ENCODE measurements around the gene SPPL3.

Gene SPPL3

DNA sequence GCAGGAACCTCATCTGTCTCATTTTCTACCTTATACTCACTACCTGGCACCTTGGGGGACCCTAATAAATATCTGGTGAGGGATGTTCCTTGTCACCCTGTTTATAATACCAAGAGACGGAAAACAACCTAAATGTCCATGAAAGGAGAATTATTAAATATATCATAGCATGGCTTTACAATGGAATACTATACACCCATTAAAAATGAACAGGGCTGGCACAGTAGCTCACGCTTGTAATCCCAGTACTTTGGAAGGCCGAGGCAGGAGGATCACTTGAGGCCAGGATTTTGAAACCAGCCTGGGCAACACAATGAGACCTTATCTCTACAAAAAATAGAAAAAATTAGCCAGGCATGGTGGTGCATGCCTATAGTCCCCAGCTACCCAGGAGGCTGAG lies 34.3 kb upstream of the SPPL3 start:
- Histone ChIP-seq H3K36me3 (ENCODE audit: control insufficient read depth in 1 of 2, insufficient read depth in 2 of 2, low read length in 2 of 2) (no peaks in the 10 kb centered on the region), H3K4me1 (ENCODE audit: control insufficient read depth in 1 of 2, insufficient read depth in 2 of 2, low read length in 2 of 2) (no peaks in the 10 kb centered on the region), H3K4me3 (ENCODE audit: low read depth in 1 of 2, low read length in 2 of 2) (no peak overlapping the region), H3K9me3 (ENCODE audit: control insufficient read depth in 1 of 2, low read length in 2 of 2) (no peaks in the 10 kb centered on the region), H3K27ac (ENCODE audit: low read length) (no peak overlapping the region), H3K27me3 (ENCODE audit: low read depth, low read length) (no peaks in the 10 kb centered on the region)

DNA sequence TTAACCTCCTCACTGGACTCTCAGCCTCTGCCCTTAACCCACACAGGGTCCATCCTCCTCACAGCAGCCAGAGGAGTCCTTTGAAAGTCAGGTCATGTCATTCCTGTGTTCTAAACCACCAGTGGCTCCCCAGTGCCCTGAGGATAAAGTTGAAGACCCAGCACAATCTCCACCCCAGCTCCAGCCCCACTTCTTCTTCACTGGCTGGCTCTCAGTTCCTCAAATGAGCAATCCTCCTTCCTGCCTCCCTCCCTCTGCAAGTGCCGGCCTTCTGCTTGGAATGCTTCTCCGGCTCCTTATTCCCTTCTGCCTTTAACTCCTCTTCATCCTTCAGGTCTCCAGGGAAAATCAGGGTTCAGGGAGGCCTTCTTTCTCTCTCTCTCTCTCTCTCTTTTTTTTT lies 32.0 kb upstream of the SPPL3 start:
- Histone ChIP-seq H3K9me3 (ENCODE audit: control insufficient read depth in 1 of 2, low read length in 2 of 2) (no peaks in the 10 kb centered on the region), H3K36me3 (ENCODE audit: control insufficient read depth in 1 of 2, insufficient read depth in 2 of 2, low read length in 2 of 2) (no peaks in the 10 kb centered on the region), H3K27ac (ENCODE audit: low read length) (no peak overlapping the region), H3K4me3 (ENCODE audit: low read depth in 1 of 2, low read length in 2 of 2) (no peak overlapping the region), H3K27me3 (ENCODE audit: low read depth, low read length) (no peaks in the 10 kb centered on the region), H3K4me1 (ENCODE audit: control insufficient read depth in 1 of 2, insufficient read depth in 2 of 2, low read length in 2 of 2) (no peaks in the 10 kb centered on the region)

DNA sequence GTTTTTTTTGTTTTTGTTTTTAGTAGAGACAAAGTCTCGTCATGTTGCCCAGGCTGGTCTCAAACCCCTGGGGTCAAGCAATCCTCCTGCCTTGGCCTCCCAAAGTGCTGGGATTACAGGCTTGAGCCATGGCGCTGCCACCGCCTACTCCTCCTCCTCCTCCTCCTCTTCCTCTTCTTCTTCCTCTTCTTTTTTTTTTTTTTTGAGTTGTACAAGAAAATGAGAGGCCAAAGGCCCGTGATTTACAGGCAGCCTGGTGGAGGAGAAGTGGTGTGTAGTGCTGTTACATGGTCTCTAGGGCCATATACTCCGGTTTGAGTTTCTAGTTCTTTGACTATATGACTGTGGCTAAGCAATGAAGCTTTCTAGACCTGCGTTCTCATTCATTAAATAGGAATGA lies 29.6 kb upstream of the SPPL3 start:
- Histone ChIP-seq H3K4me1 (ENCODE audit: control insufficient read depth in 1 of 2, insufficient read depth in 2 of 2, low read length in 2 of 2) (no peaks in the 10 kb centered on the region), H3K27ac (ENCODE audit: low read length) (no peak overlapping the region), H3K36me3 (ENCODE audit: control insufficient read depth in 1 of 2, insufficient read depth in 2 of 2, low read length in 2 of 2) (no peaks in the 10 kb centered on the region), H3K27me3 (ENCODE audit: low read depth, low read length) (no peaks in the 10 kb centered on the region), H3K9me3 (ENCODE audit: control insufficient read depth in 1 of 2, low read length in 2 of 2) (no peaks in the 10 kb centered on the region), H3K4me3 (ENCODE audit: low read depth in 1 of 2, low read length in 2 of 2) (no peak overlapping the region)

DNA sequence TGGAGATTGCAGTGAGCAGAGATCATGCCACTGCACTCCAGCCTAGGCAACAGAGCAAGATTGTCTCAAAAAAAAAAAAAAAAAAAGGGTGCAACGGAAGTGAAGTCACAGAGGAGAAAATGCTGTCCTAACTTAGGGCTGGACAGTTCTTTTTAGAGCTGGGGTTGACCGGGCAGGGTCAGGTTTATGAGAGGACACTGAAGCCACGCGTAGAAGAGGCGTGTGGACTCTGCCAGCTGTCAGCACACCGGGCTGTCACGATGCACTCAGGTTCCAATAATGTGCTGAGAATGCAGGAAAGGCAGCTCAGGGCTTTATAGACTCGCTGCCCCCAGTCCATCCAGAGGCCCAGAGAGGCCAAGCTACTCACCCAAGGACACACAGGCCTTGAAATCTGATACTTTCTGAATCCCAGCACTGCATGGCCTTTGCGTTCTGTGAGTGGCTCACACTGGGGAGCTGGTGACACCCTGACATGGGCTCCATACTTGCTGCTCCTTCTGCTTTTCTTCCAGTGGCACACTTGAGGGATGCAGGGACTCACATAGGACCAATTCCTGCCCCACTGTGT lies 28.9 kb upstream of the SPPL3 start:
- H3K36me3 ChIP-seq (ENCODE audit: control insufficient read depth in 1 of 2, insufficient read depth in 2 of 2, low read length in 2 of 2): no peaks in the 10 kb centered on the region
- H3K27ac ChIP-seq (ENCODE audit: low read length): no peak overlapping the region

GRCh38 chr12:120932058-120932457 lies 27.9 kb upstream of the SPPL3 start:
- no peaks in the 10 kb centered on the region for H3K4me1 ChIP-seq (ENCODE audit: control insufficient read depth in 1 of 2, insufficient read depth in 2 of 2, low read length in 2 of 2)
- H3K27ac ChIP-seq (ENCODE audit: low read length): no peak overlapping the region
- H3K9me3 ChIP-seq (ENCODE audit: control insufficient read depth in 1 of 2, low read length in 2 of 2): no peaks in the 10 kb centered on the region
- H3K36me3 ChIP-seq (ENCODE audit: control insufficient read depth in 1 of 2, insufficient read depth in 2 of 2, low read length in 2 of 2): no peaks in the 10 kb centered on the region
- H3K4me3 ChIP-seq (ENCODE audit: low read depth in 1 of 2, low read length in 2 of 2): no peak overlapping the region
- no peaks in the 10 kb centered on the region for H3K27me3 ChIP-seq (ENCODE audit: low read depth, low read length)

More for the DNA sequence above, 28.9 kb upstream of the SPPL3 start:
- no peaks in the 10 kb centered on the region for H3K4me1 ChIP-seq (ENCODE audit: control insufficient read depth in 1 of 2, insufficient read depth in 2 of 2, low read length in 2 of 2)
- H3K9me3 ChIP-seq (ENCODE audit: control insufficient read depth in 1 of 2, low read length in 2 of 2): no peaks in the 10 kb centered on the region
- no peak overlapping the region for H3K4me3 ChIP-seq (ENCODE audit: low read depth in 1 of 2, low read length in 2 of 2)
- no peaks in the 10 kb centered on the region for H3K27me3 ChIP-seq (ENCODE audit: low read depth, low read length)

DNA sequence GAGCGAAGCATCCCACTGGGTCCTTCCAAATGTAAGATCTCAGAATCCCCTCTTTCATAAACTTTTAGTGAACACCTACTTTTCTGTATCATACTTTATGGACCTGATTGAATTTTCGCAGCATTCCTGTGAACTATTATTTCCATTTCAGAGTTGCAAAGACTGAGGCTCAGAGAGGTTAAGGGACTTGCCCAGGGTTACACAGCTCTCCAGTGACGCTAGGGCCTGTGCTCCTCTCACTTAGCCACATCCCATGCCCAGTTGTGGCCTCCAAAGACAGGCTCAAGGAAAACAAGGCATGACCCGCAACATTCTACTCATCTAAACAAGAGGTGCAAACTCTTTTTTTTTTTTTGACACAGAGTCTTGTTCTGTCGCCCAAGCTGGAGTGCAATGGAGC lies 25.9 kb upstream of the SPPL3 start:
- Histone ChIP-seq H3K36me3 (ENCODE audit: control insufficient read depth in 1 of 2, insufficient read depth in 2 of 2, low read length in 2 of 2) (no peaks in the 10 kb centered on the region), H3K27ac (ENCODE audit: low read length) (no peak overlapping the region), H3K9me3 (ENCODE audit: control insufficient read depth in 1 of 2, low read length in 2 of 2) (no peaks in the 10 kb centered on the region), H3K4me3 (ENCODE audit: low read depth in 1 of 2, low read length in 2 of 2) (no peak overlapping the region), H3K4me1 (ENCODE audit: control insufficient read depth in 1 of 2, insufficient read depth in 2 of 2, low read length in 2 of 2) (no peaks in the 10 kb centered on the region), H3K27me3 (ENCODE audit: low read depth, low read length) (no peaks in the 10 kb centered on the region)

DNA sequence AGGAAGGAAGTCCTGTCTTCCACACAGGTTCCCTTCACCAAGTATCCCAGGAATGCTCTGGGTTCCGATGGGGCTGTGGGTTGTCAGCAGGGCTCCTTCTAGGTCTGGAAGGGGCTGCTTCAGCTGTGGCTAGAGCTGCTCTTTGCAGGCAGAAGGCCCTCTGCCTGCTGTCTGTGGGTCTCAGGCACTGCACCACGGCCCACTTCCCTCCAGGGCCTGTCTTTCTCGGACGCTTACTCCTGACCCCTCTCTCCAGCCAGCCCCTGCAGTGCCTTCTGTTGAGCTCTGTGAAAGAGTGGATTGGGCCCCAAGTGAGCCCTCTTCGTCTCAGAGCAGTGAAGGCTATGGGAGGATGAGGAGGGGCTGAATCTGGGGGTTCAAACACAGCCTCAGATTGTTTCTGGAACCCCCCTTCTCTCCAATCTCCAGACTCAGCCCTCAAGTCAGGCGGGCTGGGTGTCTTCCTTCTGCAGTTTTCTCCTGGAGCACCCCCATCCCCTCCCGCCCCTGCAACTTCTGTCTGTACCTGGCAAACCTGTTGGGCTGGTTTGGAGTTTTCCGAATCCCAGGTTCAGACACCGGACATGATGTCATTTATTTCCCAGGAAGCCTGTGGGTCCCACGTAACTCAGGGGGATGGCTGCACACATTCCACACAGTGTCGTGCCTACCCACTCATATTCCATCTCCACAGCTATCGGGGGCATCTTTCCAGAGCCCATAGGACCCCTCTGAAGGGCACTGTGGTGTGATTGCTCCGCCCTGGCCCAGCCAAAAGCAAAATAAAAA lies 24.9 kb upstream of the SPPL3 start:
- H3K4me3 ChIP-seq (ENCODE audit: low read depth in 1 of 2, low read length in 2 of 2): no peak overlapping the region
- H3K36me3 ChIP-seq (ENCODE audit: control insufficient read depth in 1 of 2, insufficient read depth in 2 of 2, low read length in 2 of 2): no peaks in the 10 kb centered on the region
- H3K9me3 ChIP-seq (ENCODE audit: control insufficient read depth in 1 of 2, low read length in 2 of 2): no peaks in the 10 kb centered on the region
- no peaks in the 10 kb centered on the region for H3K4me1 ChIP-seq (ENCODE audit: control insufficient read depth in 1 of 2, insufficient read depth in 2 of 2, low read length in 2 of 2)
- H3K27ac ChIP-seq (ENCODE audit: low read length): no peak overlapping the region
- H3K27me3 ChIP-seq (ENCODE audit: low read depth, low read length): no peaks in the 10 kb centered on the region

DNA sequence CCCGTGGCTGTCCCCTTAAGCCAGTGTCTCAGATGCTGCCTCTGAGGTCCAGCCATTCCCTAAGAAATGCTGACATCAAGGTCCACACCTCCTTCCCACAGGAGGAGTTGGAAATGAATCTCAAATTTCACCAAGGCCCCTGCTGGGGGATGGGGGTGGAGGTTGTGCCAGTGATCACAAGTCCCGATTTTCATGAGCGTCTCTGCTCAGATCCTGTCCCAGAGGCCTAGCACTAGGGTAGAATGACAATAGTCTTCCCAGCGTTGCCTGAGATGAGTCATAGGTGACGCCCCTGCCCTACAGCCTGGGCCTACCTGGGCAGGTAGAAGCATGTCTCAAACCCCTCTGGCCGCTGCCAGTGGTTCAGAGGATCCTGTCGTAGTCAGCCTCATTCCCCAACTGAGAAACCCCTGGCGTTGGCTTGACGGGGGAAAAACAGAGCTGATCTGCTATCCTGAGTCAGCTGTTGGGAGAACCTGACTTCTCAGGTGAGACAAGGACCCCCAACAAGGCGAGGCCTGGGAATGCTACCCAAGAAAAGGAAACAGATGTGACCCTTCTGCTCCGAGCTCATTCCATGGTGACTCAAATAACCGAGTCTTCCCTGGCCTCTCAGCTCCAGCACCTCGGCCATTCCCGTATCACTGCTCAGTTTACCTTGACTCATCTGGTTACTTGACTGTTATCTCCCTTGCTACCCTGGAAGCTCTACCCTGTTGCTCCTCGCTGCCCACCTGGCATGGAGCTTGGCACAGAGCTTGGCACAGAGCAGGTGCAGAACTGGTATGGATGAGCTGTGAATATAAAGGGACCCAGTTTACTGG lies 21.8 kb upstream of the SPPL3 start:
- H3K4me3 ChIP-seq (ENCODE audit: low read depth in 1 of 2, low read length in 2 of 2): no peak overlapping the region
- H3K9me3 ChIP-seq (ENCODE audit: control insufficient read depth in 1 of 2, low read length in 2 of 2): no peaks in the 10 kb centered on the region
- H3K27me3 ChIP-seq (ENCODE audit: low read depth, low read length): no peaks in the 10 kb centered on the region
- no peaks in the 10 kb centered on the region for H3K36me3 ChIP-seq (ENCODE audit: control insufficient read depth in 1 of 2, insufficient read depth in 2 of 2, low read length in 2 of 2)
- no peaks in the 10 kb centered on the region for H3K4me1 ChIP-seq (ENCODE audit: control insufficient read depth in 1 of 2, insufficient read depth in 2 of 2, low read length in 2 of 2)
- H3K27ac ChIP-seq (ENCODE audit: low read length): no peak overlapping the region

DNA sequence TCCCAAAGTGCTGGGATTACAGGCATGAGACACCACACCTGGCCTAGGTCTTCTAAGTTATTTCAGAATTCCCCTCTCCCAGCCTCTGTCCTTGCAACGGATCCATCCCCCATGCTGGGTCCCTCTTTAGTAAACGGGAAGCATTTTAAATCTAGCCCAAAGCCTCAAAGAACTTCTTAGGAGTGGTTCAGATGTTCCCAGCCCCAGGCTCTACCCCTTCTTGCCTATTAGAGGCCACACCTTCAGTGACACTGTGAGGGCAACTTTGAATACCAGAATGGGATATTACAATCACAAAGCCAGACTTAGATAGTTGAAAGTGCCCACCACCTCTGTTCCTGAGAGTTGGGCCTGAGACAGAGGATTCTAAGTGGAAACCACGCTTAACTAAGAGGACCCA lies 18.1 kb upstream of the SPPL3 start:
- Histone ChIP-seq H3K4me3 (ENCODE audit: low read depth in 1 of 2, low read length in 2 of 2) (no peak overlapping the region), H3K27me3 (ENCODE audit: low read depth, low read length) (no peaks in the 10 kb centered on the region), H3K36me3 (ENCODE audit: control insufficient read depth in 1 of 2, insufficient read depth in 2 of 2, low read length in 2 of 2) (no peaks in the 10 kb centered on the region), H3K4me1 (ENCODE audit: control insufficient read depth in 1 of 2, insufficient read depth in 2 of 2, low read length in 2 of 2) (no peaks in the 10 kb centered on the region), H3K9me3 (ENCODE audit: control insufficient read depth in 1 of 2, low read length in 2 of 2) (peaks cover 0 to 5% of the 10 kb centered on the region in 2 donors), H3K27ac (ENCODE audit: low read length) (no peak overlapping the region)

DNA sequence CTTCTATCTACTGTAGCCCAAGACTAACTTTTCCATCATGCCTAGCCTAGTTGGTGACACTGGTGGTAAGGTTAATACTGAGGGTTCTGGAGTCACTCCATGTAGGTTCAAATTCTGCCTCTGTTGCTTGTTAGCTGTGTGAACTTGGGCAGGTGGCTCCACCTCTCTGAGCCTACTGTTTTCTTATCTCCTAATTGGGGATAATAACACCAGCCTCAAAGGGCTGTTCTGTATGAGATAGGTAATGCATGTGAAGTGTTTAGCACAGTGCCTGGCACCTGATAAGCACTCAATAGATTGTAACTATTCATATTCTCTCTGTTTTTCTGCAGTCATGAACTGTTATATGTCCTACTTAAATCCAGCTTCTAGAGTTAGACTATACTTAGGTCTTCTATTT lies 17.5 kb upstream of the SPPL3 start:
- no peaks in the 10 kb centered on the region for H3K4me1 ChIP-seq (ENCODE audit: control insufficient read depth in 1 of 2, insufficient read depth in 2 of 2, low read length in 2 of 2)
- H3K27ac ChIP-seq (ENCODE audit: low read length): no peak overlapping the region
- H3K36me3 ChIP-seq (ENCODE audit: control insufficient read depth in 1 of 2, insufficient read depth in 2 of 2, low read length in 2 of 2): no peaks in the 10 kb centered on the region
- H3K4me3 ChIP-seq (ENCODE audit: low read depth in 1 of 2, low read length in 2 of 2): no peak overlapping the region
- H3K9me3 ChIP-seq (ENCODE audit: control insufficient read depth in 1 of 2, low read length in 2 of 2): peaks cover 0 to 5% of the 10 kb centered on the region in 2 donors
- H3K27me3 ChIP-seq (ENCODE audit: low read depth, low read length): no peaks in the 10 kb centered on the region

DNA sequence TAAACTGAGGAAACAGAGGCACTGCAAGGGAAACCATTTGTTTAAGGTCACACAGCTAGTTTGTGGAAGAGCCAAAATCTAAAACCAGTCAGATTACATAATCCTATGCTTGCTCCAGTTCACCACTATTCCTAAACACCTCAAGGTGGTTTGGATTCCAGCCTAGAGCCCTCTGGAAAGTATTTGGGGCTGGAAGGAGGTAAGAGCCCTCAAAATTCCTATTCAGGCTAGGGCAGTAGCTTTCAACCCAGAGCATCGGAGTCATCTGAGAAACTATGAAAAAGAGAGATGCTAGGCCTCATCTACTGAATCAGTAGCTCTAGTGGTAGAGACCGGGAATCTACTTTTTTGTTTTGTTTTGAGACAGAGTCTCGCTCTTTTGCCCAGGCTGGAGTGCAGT lies 16.0 kb upstream of the SPPL3 start:
- no peaks in the 10 kb centered on the region for H3K27me3 ChIP-seq (ENCODE audit: low read depth, low read length)
- no peaks in the 10 kb centered on the region for H3K36me3 ChIP-seq (ENCODE audit: control insufficient read depth in 1 of 2, insufficient read depth in 2 of 2, low read length in 2 of 2)
- no peaks in the 10 kb centered on the region for H3K4me1 ChIP-seq (ENCODE audit: control insufficient read depth in 1 of 2, insufficient read depth in 2 of 2, low read length in 2 of 2)
- no peak overlapping the region for H3K4me3 ChIP-seq (ENCODE audit: low read depth in 1 of 2, low read length in 2 of 2)
- H3K9me3 ChIP-seq (ENCODE audit: control insufficient read depth in 1 of 2, low read length in 2 of 2): peaks cover 0 to 5% of the 10 kb centered on the region in 2 donors
- no peak overlapping the region for H3K27ac ChIP-seq (ENCODE audit: low read length)
